A673 (cell line): ENCODE results near the gene MAOB.

Source experiments
- EZH2 ChIP-seq: fragments of 200-600 bp; sonication (generic); IDR thresholded peaks from 2 replicates; pipeline ENCODE4 v1.6.1; 2017; ENCODE audit warnings: borderline replicate concordance, low read depth, mild to moderate bottlenecking, mixed read lengths, antibody characterized with exemption, low read length; ENCODE audit not compliant: poor library complexity, severe bottlenecking
- TF ChIP-seq, protein P1 (sequence below): fragments of 300-800, 200-600 bp; sonication (generic); conservative IDR thresholded peaks from 2 replicates; pipeline ENCODE4 v1.5.1; 2017; ENCODE audit warnings: low read depth, mild to moderate bottlenecking, antibody characterized with exemption, low read length, moderate library complexity, mixed read lengths

GRCh38 chrX:43897290-43897689 lies 15.0 kb upstream of the MAOB start:
- TF ChIP-seq, protein P1, sequence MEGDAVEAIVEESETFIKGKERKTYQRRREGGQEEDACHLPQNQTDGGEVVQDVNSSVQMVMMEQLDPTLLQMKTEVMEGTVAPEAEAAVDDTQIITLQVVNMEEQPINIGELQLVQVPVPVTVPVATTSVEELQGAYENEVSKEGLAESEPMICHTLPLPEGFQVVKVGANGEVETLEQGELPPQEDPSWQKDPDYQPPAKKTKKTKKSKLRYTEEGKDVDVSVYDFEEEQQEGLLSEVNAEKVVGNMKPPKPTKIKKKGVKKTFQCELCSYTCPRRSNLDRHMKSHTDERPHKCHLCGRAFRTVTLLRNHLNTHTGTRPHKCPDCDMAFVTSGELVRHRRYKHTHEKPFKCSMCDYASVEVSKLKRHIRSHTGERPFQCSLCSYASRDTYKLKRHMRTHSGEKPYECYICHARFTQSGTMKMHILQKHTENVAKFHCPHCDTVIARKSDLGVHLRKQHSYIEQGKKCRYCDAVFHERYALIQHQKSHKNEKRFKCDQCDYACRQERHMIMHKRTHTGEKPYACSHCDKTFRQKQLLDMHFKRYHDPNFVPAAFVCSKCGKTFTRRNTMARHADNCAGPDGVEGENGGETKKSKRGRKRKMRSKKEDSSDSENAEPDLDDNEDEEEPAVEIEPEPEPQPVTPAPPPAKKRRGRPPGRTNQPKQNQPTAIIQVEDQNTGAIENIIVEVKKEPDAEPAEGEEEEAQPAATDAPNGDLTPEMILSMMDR, result no peak
- TF ChIP-seq EZH2, result no peak
